Smooth muscle cell (in vitro differentiated cells): ENCODE results near the gene TENT5A. TPM values are rescaled to one million over a fixed set of nuclear protein-coding genes. Genes with fewer than 3 reads are reported as not detected.
"Not testable (repeated sequence)": the region's sequence is repeated elsewhere in the genome, so short reads cannot be mapped to it uniquely, and the experiment has no call there.

Experiments
- DNase-seq: peaks from one replicate; lab custom pipeline; 2025; ENCODE audit not compliant: unreplicated experiment; lab: John Stamatoyannopoulos, UW
- H2AFZ ChIP-seq: fragments of 200-600 bp; sonication (generic); 2 replicates; pipeline ENCODE4 v1.6.0; 2016; ENCODE audit warnings: antibody characterized with exemption, low read depth, mild to moderate bottlenecking
- H3F3A ChIP-seq: fragments of 200-600 bp; sonication (generic); 2 replicates; pipeline ENCODE4 v1.6.0; 2017; ENCODE audit warnings: antibody characterized with exemption, low read depth
- H3K27ac ChIP-seq: fragments of 200-600 bp; sonication (generic); 2 replicates; pipeline ENCODE4 v1.5.1; 2016; ENCODE audit warnings: low read depth, mild to moderate bottlenecking
- H3K27me3 ChIP-seq: fragments of 200-600 bp; sonication (generic); 2 replicates; pipeline ENCODE4 v1.6.1; 2016; ENCODE audit warnings: low read depth, mild to moderate bottlenecking
- H3K36me3 ChIP-seq: fragments of 200-600 bp; sonication (generic); 2 replicates; pipeline ENCODE4 v1.5.1; 2016; ENCODE audit warnings: low read depth
- H3K4me1 ChIP-seq: fragments of 200-600 bp; sonication (generic); 2 replicates; pipeline ENCODE4 v1.5.1; 2016; ENCODE audit warnings: low read depth
- H3K4me2 ChIP-seq: fragments of 200-600 bp; sonication (generic); 2 replicates; pipeline ENCODE4 v1.6.0; 2016; ENCODE audit warnings: mild to moderate bottlenecking
- H3K4me3 ChIP-seq: fragments of 200-600 bp; sonication (generic); 2 replicates; pipeline ENCODE4 v1.5.1; 2016; ENCODE audit warnings: mild to moderate bottlenecking
- H3K79me2 ChIP-seq: fragments of 200-600 bp; sonication (generic); 2 replicates; pipeline ENCODE4 v1.6.0; 2016; ENCODE audit warnings: low read depth, mild to moderate bottlenecking
- H3K9ac ChIP-seq: fragments of 200-600 bp; sonication (generic); 2 replicates; pipeline ENCODE4 v1.6.0; 2016; ENCODE audit warnings: low read depth
- H3K9me3 ChIP-seq: fragments of 200-600 bp; sonication (generic); replicated peaks from 2 replicates; pipeline ENCODE4 v1.5.1; 2016; ENCODE audit warnings: low read depth
- H4K20me1 ChIP-seq: fragments of 200-600 bp; sonication (generic); 2 replicates; pipeline ENCODE4 v1.6.0; 2016; ENCODE audit warnings: low read depth
- CTCF ChIP-seq: fragments of 200-600 bp; sonication (generic); IDR thresholded peaks from 2 replicates; pipeline ENCODE4 v1.5.1; 2017; ENCODE audit warnings: borderline replicate concordance, mild to moderate bottlenecking, antibody characterized with exemption; ENCODE audit not compliant: insufficient read depth, poor library complexity, severe bottlenecking
- WGBS: methylation state at CpG from one replicate; pipeline ENCODE4 v1.1.7; 2016; ENCODE audit warnings: low lambda C conversion rate; 5-methylcytosine and 5-hydroxymethylcytosine counted together
- polyA plus RNA-seq: library from polyadenylated mRNA; unstranded; fragments of >200 nt; fragmentation: Nextera tagmentation; extraction: Ambion mirVana; gene quantifications from 2 replicates; pipeline ENCODE4 v1.2.1, GENCODE V29; 2016
- total RNA-seq: library from RNA; depleted of rRNA; stranded (reverse); fragments of >200 nt; gene quantifications from 2 replicates; pipeline ENCODE4 v1.2.3, GENCODE V29; 2014

The TENT5A gene
- total and polyA plus RNA-seq, 2 experiments from 2014 or later: 123 to 151 TPM

DNA sequence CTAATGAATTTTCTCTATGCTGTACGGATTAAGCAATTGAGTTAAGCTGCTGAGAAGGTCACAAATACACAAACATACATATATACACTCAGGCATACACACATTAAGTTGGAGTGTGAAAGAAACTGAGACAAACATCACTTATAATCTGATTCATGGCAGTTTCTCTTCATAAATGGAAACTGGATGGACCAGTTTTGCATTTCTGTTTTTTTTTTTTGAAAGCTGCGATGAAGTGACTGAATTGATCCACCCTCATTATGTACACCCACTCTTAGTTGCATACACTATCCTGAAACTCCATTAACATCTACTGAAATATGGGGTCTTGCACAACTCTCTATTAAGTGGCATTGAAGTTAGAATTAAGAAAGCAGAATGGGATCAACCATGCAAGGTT, 32.9 kb upstream of the TENT5A start:
- Histone ChIP-seq H3K9ac (no peak overlapping the region), H3K9me3 (no peaks in the 10 kb centered on the region), H3F3A (peaks cover 8% of the 10 kb centered on the region), H3K4me2 (no peak overlapping the region), H2AFZ (no peak overlapping the region), H3K4me1 (peaks cover 31% of the 10 kb centered on the region), H3K36me3 (no peaks in the 10 kb centered on the region), H3K27ac (peak overlapping the region; percentile 25), H3K27me3 (no peaks in the 10 kb centered on the region), H3K4me3 (no peak overlapping the region), H3K79me2 (no peaks in the 10 kb centered on the region), H4K20me1 (no peaks in the 10 kb centered on the region)
- WGBS: 84% methylated on average over 2 of the region's 2 CpGs
- DNase-seq: no peak
- no peak for TF ChIP-seq CTCF

GRCh38 chr6:81783893-81784292, 31.4 kb upstream of the TENT5A start:
- WGBS: 89% methylated on average over 2 of the region's 2 CpGs
- TF ChIP-seq CTCF: no peak
- H3K79me2 ChIP-seq: no peaks in the 10 kb centered on the region

GRCh38 chr6:81781624-81782023, 29.1 kb upstream of the TENT5A start:
- no peaks in the 10 kb centered on the region for H4K20me1 ChIP-seq
- WGBS: 62% methylated on average over 2 of the region's 2 CpGs
- no peaks in the 10 kb centered on the region for H3K9me3 ChIP-seq
- no peaks in the 10 kb centered on the region for H3F3A ChIP-seq
- H3K9ac ChIP-seq: no peak overlapping the region
- no peak overlapping the region for H3K4me3 ChIP-seq
- no peaks in the 10 kb centered on the region for H3K36me3 ChIP-seq
- H3K27me3 ChIP-seq: no peaks in the 10 kb centered on the region
- no peak overlapping the region for H3K27ac ChIP-seq
- H3K4me2 ChIP-seq: no peak overlapping the region
- no peaks in the 10 kb centered on the region for H3K79me2 ChIP-seq
- no peak for TF ChIP-seq CTCF
- no peak for DNase-seq
- H2AFZ ChIP-seq: no peak overlapping the region
- no peaks in the 10 kb centered on the region for H3K4me1 ChIP-seq

More at GRCh38 chr6:81783893-81784292, 31.4 kb upstream of the TENT5A start:
- Histone ChIP-seq H2AFZ (no peak overlapping the region), H3K4me1 (peaks cover 20% of the 10 kb centered on the region), H3K27me3 (no peaks in the 10 kb centered on the region), H3K36me3 (no peaks in the 10 kb centered on the region), H3K9ac (no peak overlapping the region), H3K4me3 (no peak overlapping the region), H3K4me2 (no peak overlapping the region), H3F3A (peaks cover 5% of the 10 kb centered on the region), H3K9me3 (no peaks in the 10 kb centered on the region), H4K20me1 (no peaks in the 10 kb centered on the region), H3K27ac (no peak overlapping the region)
- DNase-seq: no peak

DNA sequence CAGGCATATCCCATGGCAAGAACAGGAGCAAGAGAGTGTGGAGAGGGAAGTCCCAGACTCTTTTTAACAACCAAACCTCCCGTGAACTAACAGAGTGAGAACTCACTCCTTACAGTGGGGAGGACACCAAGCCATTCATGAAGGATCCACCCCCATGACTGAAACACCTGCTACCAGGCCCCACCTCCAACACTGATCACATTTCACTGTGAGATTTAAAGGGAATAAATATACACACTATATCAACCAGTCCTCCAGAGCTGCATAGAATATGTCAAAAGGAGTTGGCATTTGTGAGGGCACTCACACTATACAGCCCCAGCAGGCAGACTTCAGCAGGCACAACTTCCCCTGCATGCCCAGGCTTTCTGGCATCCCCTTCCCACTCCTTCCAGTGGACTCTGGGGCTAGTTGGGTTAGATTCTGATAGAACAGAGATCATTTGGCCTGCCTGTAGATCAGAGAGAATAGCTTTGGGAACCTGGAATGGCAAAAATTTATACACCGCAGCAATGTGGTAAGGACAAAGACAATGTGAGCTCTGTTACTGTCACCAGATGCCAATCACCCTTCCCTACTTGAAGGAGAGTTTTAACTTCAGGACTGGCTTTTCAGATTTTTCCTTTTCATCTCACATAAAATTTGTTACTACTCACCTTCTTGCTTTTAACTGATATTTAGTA, 25.2 kb upstream of the TENT5A start:
- no peaks in the 10 kb centered on the region for H3F3A ChIP-seq
- H3K79me2 ChIP-seq: no peaks in the 10 kb centered on the region
- no peak overlapping the region for H3K27ac ChIP-seq
- H3K4me3 ChIP-seq: no peak overlapping the region
- no peaks in the 10 kb centered on the region for H3K4me1 ChIP-seq
- H3K4me2 ChIP-seq: no peak overlapping the region
- TF ChIP-seq CTCF: no peak
- no peaks in the 10 kb centered on the region for H3K36me3 ChIP-seq
- no peak overlapping the region for H3K9ac ChIP-seq
- no peaks in the 10 kb centered on the region for H3K9me3 ChIP-seq
- no peak overlapping the region for H2AFZ ChIP-seq
- H4K20me1 ChIP-seq: no peaks in the 10 kb centered on the region
- DNase-seq: no peak
- no peaks in the 10 kb centered on the region for H3K27me3 ChIP-seq
- 80% methylated on average over 2 of the region's 2 CpGs for WGBS

- not testable (repeated sequence) for DNase-seq, H3K4me1 ChIP-seq, H3K9me3 ChIP-seq, H3K36me3 ChIP-seq, H3K4me2 ChIP-seq, H3K27ac ChIP-seq, H4K20me1 ChIP-seq, H3K4me3 ChIP-seq, H3F3A ChIP-seq, H3K79me2 ChIP-seq, H3K27me3 ChIP-seq, H2AFZ ChIP-seq, H3K9ac ChIP-seq
- 84% methylated on average over 4 of the region's 4 CpGs for WGBS
These were observed 23.7 kb upstream of the TENT5A start for GRCh38 chr6:81776219-81776618.
